ENCODE data around the gene MYBPC1.
"Not testable (repeated sequence)": the region's sequence is repeated elsewhere in the genome, so short reads cannot be mapped to it uniquely, and the experiment has no call there.

The MYBPC1 gene

GRCh38 chr12:101650346-101651117 lies 55.8 kb downstream of the MYBPC1 start:
- DNase-seq = no peak
- H3K4me1 ChIP-seq (ENCODE audit: control insufficient read depth, insufficient read depth, low read length, poor library complexity, severe bottlenecking) = no peaks in the 10 kb centered on the region
- no peak overlapping the region for H3K4me3 ChIP-seq (ENCODE audit: insufficient read depth, low read depth, low read length, poor library complexity, severe bottlenecking)
- no peaks in the 10 kb centered on the region for H3K36me3 ChIP-seq (ENCODE audit: control insufficient read depth, insufficient read depth, low read length)
- H3K9me3 ChIP-seq (ENCODE audit: control insufficient read depth, low read length) = no peaks in the 10 kb centered on the region
- no peaks in the 10 kb centered on the region for H3K27me3 ChIP-seq (replicated peaks; ENCODE audit: control insufficient read depth, insufficient read depth, low read length, poor library complexity, severe bottlenecking)
- H3K27ac ChIP-seq (ENCODE audit: insufficient read depth, low read length, poor library complexity, severe bottlenecking) = no peak overlapping the region

- Histone ChIP-seq H3K27me3 (replicated peaks; ENCODE audit: control insufficient read depth, insufficient read depth, low read length, poor library complexity, severe bottlenecking) (no peaks in the 10 kb centered on the region), H3K27ac (ENCODE audit: insufficient read depth, low read length, poor library complexity, severe bottlenecking) (no peak overlapping the region), H3K4me1 (ENCODE audit: control insufficient read depth, insufficient read depth, low read length, poor library complexity, severe bottlenecking) (no peaks in the 10 kb centered on the region), H3K36me3 (ENCODE audit: control insufficient read depth, insufficient read depth, low read length) (no peaks in the 10 kb centered on the region), H3K9me3 (ENCODE audit: control insufficient read depth, low read length) (no peaks in the 10 kb centered on the region), H3K4me3 (ENCODE audit: insufficient read depth, low read depth, low read length, poor library complexity, severe bottlenecking) (no peak overlapping the region)
- no peak for DNase-seq
Observed at GRCh38 chr12:101653030-101653429, 58.3 kb downstream of the MYBPC1 start.

GRCh38 chr12:101653503-101653902 lies 58.7 kb downstream of the MYBPC1 start:
- DNase-seq = no peak

GRCh38 chr12:101654442-101654841 lies 59.7 kb downstream of the MYBPC1 start:
- DNase-seq = no peak
- H3K9me3 ChIP-seq (ENCODE audit: control insufficient read depth, low read length) = no peaks in the 10 kb centered on the region
- H3K4me3 ChIP-seq (ENCODE audit: insufficient read depth, low read depth, low read length, poor library complexity, severe bottlenecking) = no peak overlapping the region
- no peaks in the 10 kb centered on the region for H3K4me1 ChIP-seq (ENCODE audit: control insufficient read depth, insufficient read depth, low read length, poor library complexity, severe bottlenecking)
- no peaks in the 10 kb centered on the region for H3K27me3 ChIP-seq (replicated peaks; ENCODE audit: control insufficient read depth, insufficient read depth, low read length, poor library complexity, severe bottlenecking)
- no peaks in the 10 kb centered on the region for H3K36me3 ChIP-seq (ENCODE audit: control insufficient read depth, insufficient read depth, low read length)
- no peak overlapping the region for H3K27ac ChIP-seq (ENCODE audit: insufficient read depth, low read length, poor library complexity, severe bottlenecking)

More at GRCh38 chr12:101653503-101653902, 58.7 kb downstream of the MYBPC1 start:
- Histone ChIP-seq H3K4me1 (ENCODE audit: control insufficient read depth, insufficient read depth, low read length, poor library complexity, severe bottlenecking) (no peaks in the 10 kb centered on the region), H3K4me3 (ENCODE audit: insufficient read depth, low read depth, low read length, poor library complexity, severe bottlenecking) (no peak overlapping the region), H3K27ac (ENCODE audit: insufficient read depth, low read length, poor library complexity, severe bottlenecking) (no peak overlapping the region), H3K36me3 (ENCODE audit: control insufficient read depth, insufficient read depth, low read length) (no peaks in the 10 kb centered on the region), H3K9me3 (ENCODE audit: control insufficient read depth, low read length) (no peaks in the 10 kb centered on the region), H3K27me3 (replicated peaks; ENCODE audit: control insufficient read depth, insufficient read depth, low read length, poor library complexity, severe bottlenecking) (no peaks in the 10 kb centered on the region)

GRCh38 chr12:101655393-101655792 lies 60.6 kb downstream of the MYBPC1 start:
- Histone ChIP-seq H3K4me1 (ENCODE audit: control insufficient read depth, insufficient read depth, low read length, poor library complexity, severe bottlenecking) (no peaks in the 10 kb centered on the region), H3K27ac (ENCODE audit: insufficient read depth, low read length, poor library complexity, severe bottlenecking) (no peak overlapping the region), H3K4me3 (ENCODE audit: insufficient read depth, low read depth, low read length, poor library complexity, severe bottlenecking) (no peak overlapping the region), H3K36me3 (ENCODE audit: control insufficient read depth, insufficient read depth, low read length) (no peaks in the 10 kb centered on the region), H3K9me3 (ENCODE audit: control insufficient read depth, low read length) (no peaks in the 10 kb centered on the region), H3K27me3 (replicated peaks; ENCODE audit: control insufficient read depth, insufficient read depth, low read length, poor library complexity, severe bottlenecking) (no peaks in the 10 kb centered on the region)
- DNase-seq = no peak

- not testable (repeated sequence) for H3K36me3 ChIP-seq (ENCODE audit: control insufficient read depth, insufficient read depth, low read length); H3K4me3 ChIP-seq (ENCODE audit: insufficient read depth, low read depth, low read length, poor library complexity, severe bottlenecking); H3K27ac ChIP-seq (ENCODE audit: insufficient read depth, low read length, poor library complexity, severe bottlenecking); H3K4me1 ChIP-seq (ENCODE audit: control insufficient read depth, insufficient read depth, low read length, poor library complexity, severe bottlenecking); DNase-seq; H3K27me3 ChIP-seq (replicated peaks; ENCODE audit: control insufficient read depth, insufficient read depth, low read length, poor library complexity, severe bottlenecking); H3K9me3 ChIP-seq (ENCODE audit: control insufficient read depth, low read length)
Observed at GRCh38 chr12:101660662-101661061, 65.9 kb downstream of the MYBPC1 start.

GRCh38 chr12:101663298-101663697 lies 68.5 kb downstream of the MYBPC1 start:
- Histone ChIP-seq H3K4me3 (ENCODE audit: insufficient read depth, low read depth, low read length, poor library complexity, severe bottlenecking) (no peak overlapping the region), H3K9me3 (ENCODE audit: control insufficient read depth, low read length) (no peaks in the 10 kb centered on the region), H3K27me3 (replicated peaks; ENCODE audit: control insufficient read depth, insufficient read depth, low read length, poor library complexity, severe bottlenecking) (peaks cover 3% of the 10 kb centered on the region), H3K27ac (ENCODE audit: insufficient read depth, low read length, poor library complexity, severe bottlenecking) (no peak overlapping the region), H3K36me3 (ENCODE audit: control insufficient read depth, insufficient read depth, low read length) (no peaks in the 10 kb centered on the region), H3K4me1 (ENCODE audit: control insufficient read depth, insufficient read depth, low read length, poor library complexity, severe bottlenecking) (no peaks in the 10 kb centered on the region)
- DNase-seq = no peak

- H3K4me3 ChIP-seq (ENCODE audit: insufficient read depth, low read depth, low read length, poor library complexity, severe bottlenecking) = no peak overlapping the region
- no peaks in the 10 kb centered on the region for H3K36me3 ChIP-seq (ENCODE audit: control insufficient read depth, insufficient read depth, low read length)
- peaks cover 3% of the 10 kb centered on the region for H3K27me3 ChIP-seq (replicated peaks; ENCODE audit: control insufficient read depth, insufficient read depth, low read length, poor library complexity, severe bottlenecking)
- H3K9me3 ChIP-seq (ENCODE audit: control insufficient read depth, low read length) = no peaks in the 10 kb centered on the region
- no peak for DNase-seq
- H3K27ac ChIP-seq (ENCODE audit: insufficient read depth, low read length, poor library complexity, severe bottlenecking) = no peak overlapping the region
- no peaks in the 10 kb centered on the region for H3K4me1 ChIP-seq (ENCODE audit: control insufficient read depth, insufficient read depth, low read length, poor library complexity, severe bottlenecking)
Observed at GRCh38 chr12:101664992-101665391, 70.2 kb downstream of the MYBPC1 start.

- no peak for DNase-seq
- Histone ChIP-seq H3K27ac (ENCODE audit: insufficient read depth, low read length, poor library complexity, severe bottlenecking) (no peak overlapping the region), H3K27me3 (replicated peaks; ENCODE audit: control insufficient read depth, insufficient read depth, low read length, poor library complexity, severe bottlenecking) (peaks cover 3% of the 10 kb centered on the region), H3K9me3 (ENCODE audit: control insufficient read depth, low read length) (no peaks in the 10 kb centered on the region), H3K4me1 (ENCODE audit: control insufficient read depth, insufficient read depth, low read length, poor library complexity, severe bottlenecking) (no peaks in the 10 kb centered on the region), H3K36me3 (ENCODE audit: control insufficient read depth, insufficient read depth, low read length) (no peaks in the 10 kb centered on the region), H3K4me3 (ENCODE audit: insufficient read depth, low read depth, low read length, poor library complexity, severe bottlenecking) (no peak overlapping the region)
Observed at GRCh38 chr12:101666052-101666728, 71.4 kb downstream of the MYBPC1 start.

- no peak for DNase-seq
- Histone ChIP-seq H3K4me3 (ENCODE audit: insufficient read depth, low read depth, low read length, poor library complexity, severe bottlenecking) (no peak overlapping the region), H3K27me3 (replicated peaks; ENCODE audit: control insufficient read depth, insufficient read depth, low read length, poor library complexity, severe bottlenecking) (peaks cover 3% of the 10 kb centered on the region), H3K36me3 (ENCODE audit: control insufficient read depth, insufficient read depth, low read length) (no peaks in the 10 kb centered on the region), H3K27ac (ENCODE audit: insufficient read depth, low read length, poor library complexity, severe bottlenecking) (no peak overlapping the region), H3K9me3 (ENCODE audit: control insufficient read depth, low read length) (no peaks in the 10 kb centered on the region), H3K4me1 (ENCODE audit: control insufficient read depth, insufficient read depth, low read length, poor library complexity, severe bottlenecking) (no peaks in the 10 kb centered on the region)
Observed at GRCh38 chr12:101667591-101667990, 72.8 kb downstream of the MYBPC1 start.

Data from effector memory CD4-positive, alpha-beta T cell (primary cell).